DND-41 (cell line): ENCODE measurements around the gene MMEL1.

Experiments used
- EZH2 ChIP-seq: IDR thresholded peaks from 3 replicates; pipeline ENCODE4 v1.6.1; 2012; ENCODE audit warnings: borderline replicate concordance, low read depth, mild to moderate bottlenecking, moderate library complexity, low read length, inconsistent platforms; ENCODE audit not compliant: severe bottlenecking
- TF ChIP-seq, protein P1 (sequence below): IDR thresholded peaks from 2 replicates; pipeline ENCODE4 v1.5.1; 2012; ENCODE audit warnings: borderline replicate concordance, low read length, moderate library complexity, mild to moderate bottlenecking; ENCODE audit not compliant: poor library complexity, severe bottlenecking; ENCODE audit errors: extremely low read depth

DNA sequence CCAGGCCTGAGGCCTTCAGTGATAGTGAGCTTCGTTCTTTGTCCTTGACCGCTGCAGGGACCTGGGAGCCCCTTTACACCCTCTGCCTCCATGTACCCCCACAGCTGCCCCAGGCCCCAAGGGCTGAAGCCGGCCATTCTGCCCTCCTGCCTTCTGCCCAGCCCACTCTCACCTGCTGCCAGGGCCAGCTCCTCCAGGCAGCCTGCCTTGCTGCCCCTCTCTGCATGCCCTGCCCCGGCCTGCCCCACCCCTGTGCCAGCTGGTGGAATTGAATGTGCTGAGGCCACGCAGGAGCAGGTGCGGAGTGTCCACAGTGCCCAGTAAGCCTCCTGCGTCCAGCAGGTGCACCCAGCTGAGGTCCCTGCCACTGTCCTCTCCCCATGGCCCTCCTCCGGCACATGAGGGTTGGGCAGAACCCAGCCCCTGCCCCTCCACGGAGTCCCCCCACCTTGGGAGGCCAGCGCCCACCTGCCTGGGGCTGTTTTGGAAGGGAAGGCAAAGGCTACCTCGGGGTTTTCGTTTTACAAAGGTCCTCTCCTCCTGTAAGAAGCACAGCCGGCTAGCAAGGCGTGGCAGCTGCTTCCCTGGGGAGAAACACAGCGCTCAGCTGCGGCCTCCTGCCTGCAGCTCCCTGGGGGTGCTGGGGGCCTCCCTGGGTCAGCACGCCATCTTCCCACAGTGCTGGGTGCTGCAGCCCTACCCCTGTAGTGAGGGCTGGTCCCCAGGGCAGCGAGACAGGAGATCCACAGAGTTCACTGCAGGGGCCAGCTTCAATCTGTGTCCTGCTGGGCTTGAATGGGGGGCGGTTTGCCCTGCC lies 21.0 kb downstream of the MMEL1 start:
- TF ChIP-seq, protein P1, sequence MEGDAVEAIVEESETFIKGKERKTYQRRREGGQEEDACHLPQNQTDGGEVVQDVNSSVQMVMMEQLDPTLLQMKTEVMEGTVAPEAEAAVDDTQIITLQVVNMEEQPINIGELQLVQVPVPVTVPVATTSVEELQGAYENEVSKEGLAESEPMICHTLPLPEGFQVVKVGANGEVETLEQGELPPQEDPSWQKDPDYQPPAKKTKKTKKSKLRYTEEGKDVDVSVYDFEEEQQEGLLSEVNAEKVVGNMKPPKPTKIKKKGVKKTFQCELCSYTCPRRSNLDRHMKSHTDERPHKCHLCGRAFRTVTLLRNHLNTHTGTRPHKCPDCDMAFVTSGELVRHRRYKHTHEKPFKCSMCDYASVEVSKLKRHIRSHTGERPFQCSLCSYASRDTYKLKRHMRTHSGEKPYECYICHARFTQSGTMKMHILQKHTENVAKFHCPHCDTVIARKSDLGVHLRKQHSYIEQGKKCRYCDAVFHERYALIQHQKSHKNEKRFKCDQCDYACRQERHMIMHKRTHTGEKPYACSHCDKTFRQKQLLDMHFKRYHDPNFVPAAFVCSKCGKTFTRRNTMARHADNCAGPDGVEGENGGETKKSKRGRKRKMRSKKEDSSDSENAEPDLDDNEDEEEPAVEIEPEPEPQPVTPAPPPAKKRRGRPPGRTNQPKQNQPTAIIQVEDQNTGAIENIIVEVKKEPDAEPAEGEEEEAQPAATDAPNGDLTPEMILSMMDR: no peak
- TF ChIP-seq EZH2: no peak
